HG02588 (cell line): ENCODE measurements around the gene WFDC10A.
"Not testable (repeated sequence)": the region's sequence is repeated elsewhere in the genome, so short reads cannot be mapped to it uniquely, and the experiment has no call there.

Experiments used
- ATAC-seq: cut with Tn5 transposase; IDR thresholded peaks from one replicate; pipeline ENCODE4 v1.9.1; 2021; ENCODE audit warnings: mild to moderate bottlenecking, moderate library complexity; ENCODE audit not compliant: unreplicated experiment

WFDC10A gene

GRCh38 chr20:45647441-45648050 lies 18.0 kb downstream of the WFDC10A start:
- no peak for ATAC-seq

GRCh38 chr20:45649312-45649863 lies 19.8 kb downstream of the WFDC10A start:
- ATAC-seq = no peak

- not testable (repeated sequence) for ATAC-seq
These were observed 22.2 kb downstream of the WFDC10A start for GRCh38 chr20:45651726-45652125.

- not testable (repeated sequence) for ATAC-seq
These were observed 27.5 kb downstream of the WFDC10A start for GRCh38 chr20:45657038-45657437.

GRCh38 chr20:45670139-45670538 lies 40.6 kb downstream of the WFDC10A start, which contains the start of gene WFDC11:
Gene WFDC11, minus strand, starts transcription at chr20:45670239. Its CDS starts 19,639 bp downstream, at chr20:45650600.
- no peak for ATAC-seq

- no peak for ATAC-seq
These were observed 43.2 kb downstream of the WFDC10A start for GRCh38 chr20:45672765-45673164.

GRCh38 chr20:45679650-45680049 lies 50.1 kb downstream of the WFDC10A start:
- no peak for ATAC-seq
